K562 (cell line): ENCODE measurements around the gene GNAQ.

Source experiments
- CBX2 ChIP-seq: fragments of 200-600 bp; sonication (generic); IDR thresholded peaks from one replicate; pipeline ENCODE4 v1.6.1; 2012; ENCODE audit warnings: mild to moderate bottlenecking, low read length, inconsistent platforms; ENCODE audit not compliant: insufficient read depth, poor library complexity, severe bottlenecking
- CREB5 ChIP-seq: fragments of 250-450 bp; sonication (Bioruptor Pico); IDR thresholded peaks from 2 replicates; pipeline ENCODE4 v1.5.0; 2020; ENCODE audit warnings: mild to moderate bottlenecking
- FOXM1 ChIP-seq, 2 experiments: fragments of 450-650 bp in 1 of 2; sonication (generic) in 1 of 2; formaldehyde crosslinking in 1 of 2; IDR thresholded peaks; 2 replicates each; pipeline versions ENCODE4 v1.6.1 to v1.9.0; 2017 to 2022; ENCODE audit warnings: low read depth in 2 of 2, mild to moderate bottlenecking in 2 of 2, missing genetic modification reagents in 1 of 2, moderate library complexity in 1 of 2
- GABPB1 ChIP-seq: sonication (generic); formaldehyde crosslinking; IDR thresholded peaks from 2 replicates; pipeline ENCODE4 v1.8.0; 2022; ENCODE audit warnings: mild to moderate bottlenecking, missing genetic modification reagents
- HDAC6 ChIP-seq: IDR thresholded peaks from 2 replicates; pipeline ENCODE4 v1.6.1; 2012; ENCODE audit warnings: low read depth, mild to moderate bottlenecking, control low read depth, inconsistent platforms, low read length, moderate library complexity
- MTA2 ChIP-seq: fragments of 450-650 bp; IDR thresholded peaks from 2 replicates; pipeline ENCODE4 v1.6.1; 2016; ENCODE audit warnings: low read depth
- POLR2A ChIP-seq: fragments of 450-650 bp; conservative IDR thresholded peaks from 2 replicates; pipeline ENCODE4 v1.6.1; 2016
- POLR2AphosphoS5 ChIP-seq: IDR thresholded peaks from 2 replicates; pipeline ENCODE4 v1.6.1; 2011; ENCODE audit warnings: mild to moderate bottlenecking, low read depth, low read length, moderate library complexity; ENCODE audit not compliant: control insufficient read depth, insufficient read depth
- SIN3A ChIP-seq, 2 experiments: fragments of 150-350 bp in 1 of 2; IDR thresholded peaks; 2 replicates each; pipeline ENCODE4 v1.6.1; 2011 to 2016; ENCODE audit warnings: borderline replicate concordance in 2 of 2, low read depth in 2 of 2, low read length in 2 of 2, mild to moderate bottlenecking in 2 of 2, moderate library complexity in 2 of 2; ENCODE audit not compliant: control insufficient read depth in 1 of 2
- SP1 ChIP-seq: sonication (generic); formaldehyde crosslinking; IDR thresholded peaks from 2 replicates; pipeline ENCODE4 v1.8.1; 2022; ENCODE audit warnings: mild to moderate bottlenecking, missing genetic modification reagents
- TF ChIP-seq, protein P1 (sequence below), 3 experiments: IDR thresholded peaks in 2 of 3; conservative IDR thresholded peaks in 1 of 3; 2 replicates each; pipeline ENCODE4 v1.5.1; 2011 to 2012; ENCODE audit warnings: low read length in 3 of 3, mild to moderate bottlenecking in 3 of 3, control low read depth in 2 of 3, improper control_type of control experiment in 1 of 3, inconsistent platforms in 1 of 3, low read depth in 1 of 3, mixed read lengths in 1 of 3, moderate library complexity in 1 of 3; ENCODE audit not compliant: insufficient read depth in 2 of 3

GRCh38 chr9:78013934-78014333 is 17.7 kb downstream of the GNAQ start:
- TF ChIP-seq, protein P1, sequence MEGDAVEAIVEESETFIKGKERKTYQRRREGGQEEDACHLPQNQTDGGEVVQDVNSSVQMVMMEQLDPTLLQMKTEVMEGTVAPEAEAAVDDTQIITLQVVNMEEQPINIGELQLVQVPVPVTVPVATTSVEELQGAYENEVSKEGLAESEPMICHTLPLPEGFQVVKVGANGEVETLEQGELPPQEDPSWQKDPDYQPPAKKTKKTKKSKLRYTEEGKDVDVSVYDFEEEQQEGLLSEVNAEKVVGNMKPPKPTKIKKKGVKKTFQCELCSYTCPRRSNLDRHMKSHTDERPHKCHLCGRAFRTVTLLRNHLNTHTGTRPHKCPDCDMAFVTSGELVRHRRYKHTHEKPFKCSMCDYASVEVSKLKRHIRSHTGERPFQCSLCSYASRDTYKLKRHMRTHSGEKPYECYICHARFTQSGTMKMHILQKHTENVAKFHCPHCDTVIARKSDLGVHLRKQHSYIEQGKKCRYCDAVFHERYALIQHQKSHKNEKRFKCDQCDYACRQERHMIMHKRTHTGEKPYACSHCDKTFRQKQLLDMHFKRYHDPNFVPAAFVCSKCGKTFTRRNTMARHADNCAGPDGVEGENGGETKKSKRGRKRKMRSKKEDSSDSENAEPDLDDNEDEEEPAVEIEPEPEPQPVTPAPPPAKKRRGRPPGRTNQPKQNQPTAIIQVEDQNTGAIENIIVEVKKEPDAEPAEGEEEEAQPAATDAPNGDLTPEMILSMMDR (IDR thresholded peaks at IDR 0.05 in 2 of 3, conservative IDR thresholded peaks at IDR 0.05 in 1 of 3; ENCODE audit: insufficient read depth in 2 of 3, low read depth in 1 of 3, low read length in 3 of 3): no peak
- TF ChIP-seq MTA2 (no peak), POLR2AphosphoS5 (no peak), CBX2 (no peak), SP1 (no peak), CREB5 (CRISPR knock-in tag) (no peak), GABPB1 (CRISPR knock-in tag) (no peak), HDAC6 (no peak), FOXM1 (IDR thresholded peaks at IDR 0.05; ENCODE audit: low read depth) (no peak), FOXM1 (CRISPR knock-in tag; IDR thresholded peaks at IDR 0.05; ENCODE audit: low read depth) (no peak), SIN3A (IDR thresholded peaks at IDR 0.05; ENCODE audit: borderline replicate concordance in 2 of 2, control insufficient read depth in 1 of 2, low read depth in 2 of 2, low read length in 2 of 2) (no peak), POLR2A (no peak)
